Muscle layer of colon (tissue), 2 donors: Measurements from ENCODE around the gene PPL.

Experiments
- H3K27ac ChIP-seq: one replicate; pipeline ENCODE4 v1.7.0; 2013; ENCODE audit warnings: low read depth, mild to moderate bottlenecking, low read length, moderate library complexity
- H3K27me3 ChIP-seq, 2 donors: one replicate each; pipeline ENCODE4 v1.7.0; 2013; ENCODE audit warnings: low read length in 2 of 2, mild to moderate bottlenecking in 2 of 2; ENCODE audit not compliant: insufficient read depth in 2 of 2, control insufficient read depth in 1 of 2
- H3K36me3 ChIP-seq: one replicate; pipeline ENCODE4 v1.7.0; 2013; ENCODE audit warnings: mild to moderate bottlenecking, low read length; ENCODE audit not compliant: insufficient read depth
- H3K4me1 ChIP-seq: one replicate; pipeline ENCODE4 v1.7.0; 2013; ENCODE audit warnings: mild to moderate bottlenecking, low read length; ENCODE audit not compliant: insufficient read depth
- H3K4me3 ChIP-seq, 2 donors: one replicate each; pipeline ENCODE4 v1.7.0; 2013; ENCODE audit warnings: low read length in 2 of 2, low read depth in 1 of 2, mild to moderate bottlenecking in 1 of 2, moderate library complexity in 1 of 2
- H3K9ac ChIP-seq: one replicate; pipeline ENCODE4 v1.7.0; 2013; ENCODE audit warnings: low read length
- H3K9me3 ChIP-seq: one replicate; pipeline ENCODE4 v1.7.0; 2013; ENCODE audit warnings: mild to moderate bottlenecking, low read length
- donor health status: abdominal sarcoma.
- donor health status: Adenocarcinoma of cecum.

PPL gene

GRCh38 chr16:4880006-4880580 lies 56.9 kb downstream of the PPL start:
- no peaks in the 10 kb centered on the region for H3K27me3 ChIP-seq
- no peak overlapping the region for H3K4me3 ChIP-seq
- H3K27ac ChIP-seq, result no peak overlapping the region
- no peak overlapping the region for H3K9ac ChIP-seq
- H3K9me3 ChIP-seq, result no peaks in the 10 kb centered on the region
- peaks cover 89% of the 10 kb centered on the region for H3K36me3 ChIP-seq
- H3K4me1 ChIP-seq, result peaks cover 9% of the 10 kb centered on the region

- Histone ChIP-seq H3K9me3 (no peaks in the 10 kb centered on the region), H3K9ac (no peak overlapping the region), H3K4me1 (peaks cover 9% of the 10 kb centered on the region), H3K27ac (no peak overlapping the region), H3K36me3 (peaks cover 89% of the 10 kb centered on the region), H3K4me3 (no peak overlapping the region), H3K27me3 (no peaks in the 10 kb centered on the region)
These were observed 57.9 kb downstream of the PPL start for GRCh38 chr16:4879049-4879448.

GRCh38 chr16:4877380-4877685 lies 59.6 kb downstream of the PPL start:
- H3K4me1 ChIP-seq, result peaks cover 5% of the 10 kb centered on the region
- no peaks in the 10 kb centered on the region for H3K27me3 ChIP-seq
- no peak overlapping the region for H3K9ac ChIP-seq
- H3K4me3 ChIP-seq, result no peak overlapping the region
- no peaks in the 10 kb centered on the region for H3K9me3 ChIP-seq
- H3K36me3 ChIP-seq, result peaks cover 93% of the 10 kb centered on the region
- H3K27ac ChIP-seq, result no peak overlapping the region

- H3K27me3 ChIP-seq, result no peaks in the 10 kb centered on the region
- H3K9ac ChIP-seq, result no peak overlapping the region
- H3K36me3 ChIP-seq, result peaks cover 92% of the 10 kb centered on the region
- H3K27ac ChIP-seq, result no peak overlapping the region
- H3K4me3 ChIP-seq, result no peak overlapping the region
- no peaks in the 10 kb centered on the region for H3K9me3 ChIP-seq
- no peaks in the 10 kb centered on the region for H3K4me1 ChIP-seq
These were observed 60.1 kb downstream of the PPL start for GRCh38 chr16:4876646-4877379.

GRCh38 chr16:4874666-4875065 lies 62.3 kb downstream of the PPL start:
- Histone ChIP-seq H3K4me3 (no peak overlapping the region), H3K4me1 (no peaks in the 10 kb centered on the region), H3K9me3 (no peaks in the 10 kb centered on the region), H3K27ac (no peak overlapping the region), H3K9ac (no peak overlapping the region), H3K36me3 (peaks cover 89% of the 10 kb centered on the region), H3K27me3 (no peaks in the 10 kb centered on the region)

- H3K9me3 ChIP-seq, result no peaks in the 10 kb centered on the region
- peaks cover 87% of the 10 kb centered on the region for H3K36me3 ChIP-seq
- no peak overlapping the region for H3K9ac ChIP-seq
- no peak overlapping the region for H3K4me3 ChIP-seq
- H3K27me3 ChIP-seq, result no peaks in the 10 kb centered on the region
- no peak overlapping the region for H3K27ac ChIP-seq
- no peaks in the 10 kb centered on the region for H3K4me1 ChIP-seq
These were observed 63.9 kb downstream of the PPL start for GRCh38 chr16:4873091-4873490.

- H3K36me3 ChIP-seq, result peaks cover 69% of the 10 kb centered on the region
These were observed 65.9 kb downstream of the PPL start for GRCh38 chr16:4871071-4871470.

GRCh38 chr16:4870138-4870671 lies 66.7 kb downstream of the PPL start:
- H3K9ac ChIP-seq, result no peak overlapping the region
- H3K36me3 ChIP-seq, result peaks cover 63% of the 10 kb centered on the region
- no peaks in the 10 kb centered on the region for H3K27me3 ChIP-seq
- H3K4me1 ChIP-seq, result no peaks in the 10 kb centered on the region
- no peak overlapping the region for H3K27ac ChIP-seq
- H3K4me3 ChIP-seq, result no peak overlapping the region
- H3K9me3 ChIP-seq, result no peaks in the 10 kb centered on the region

More at GRCh38 chr16:4871071-4871470, 65.9 kb downstream of the PPL start:
- Histone ChIP-seq H3K9me3 (no peaks in the 10 kb centered on the region), H3K27ac (no peak overlapping the region), H3K4me1 (no peaks in the 10 kb centered on the region), H3K27me3 (no peaks in the 10 kb centered on the region), H3K4me3 (no peak overlapping the region), H3K9ac (no peak overlapping the region)

GRCh38 chr16:4869147-4869805 lies 67.7 kb downstream of the PPL start:
- H3K4me3 ChIP-seq, result no peak overlapping the region
- H3K36me3 ChIP-seq, result peaks cover 54% of the 10 kb centered on the region
- H3K27ac ChIP-seq, result no peak overlapping the region
- no peaks in the 10 kb centered on the region for H3K27me3 ChIP-seq
- no peaks in the 10 kb centered on the region for H3K9me3 ChIP-seq
- no peaks in the 10 kb centered on the region for H3K4me1 ChIP-seq
- H3K9ac ChIP-seq, result no peak overlapping the region

- no peak overlapping the region for H3K27ac ChIP-seq
- H3K9ac ChIP-seq, result no peak overlapping the region
- H3K9me3 ChIP-seq, result no peaks in the 10 kb centered on the region
- no peak overlapping the region for H3K4me3 ChIP-seq
- no peaks in the 10 kb centered on the region for H3K4me1 ChIP-seq
- H3K27me3 ChIP-seq, result no peaks in the 10 kb centered on the region
- H3K36me3 ChIP-seq, result peaks cover 47% of the 10 kb centered on the region
These were observed 68.4 kb downstream of the PPL start for GRCh38 chr16:4868535-4868934.

- H3K36me3 ChIP-seq, result peaks cover 46% of the 10 kb centered on the region
- no peaks in the 10 kb centered on the region for H3K4me1 ChIP-seq
- no peak overlapping the region for H3K4me3 ChIP-seq
- H3K9me3 ChIP-seq, result no peaks in the 10 kb centered on the region
- no peaks in the 10 kb centered on the region for H3K27me3 ChIP-seq
- no peak overlapping the region for H3K27ac ChIP-seq
- no peak overlapping the region for H3K9ac ChIP-seq
These were observed 68.9 kb downstream of the PPL start for GRCh38 chr16:4868026-4868425.
